Endothelial cell (in vitro differentiated cells): ENCODE measurements around the gene FBLN2. TPM values are rescaled to one million over a fixed set of nuclear protein-coding genes. Genes with fewer than 3 reads are reported as not detected.

Source experiments
- DNase-seq: peaks from one replicate; pipeline ENCODE4 v3.0.0; 2021; ENCODE audit warnings: low spot score
- H3K27ac Mint-ChIP-seq: one replicate; pipeline ENCODE4 v1.8.0; 2021; ENCODE audit warnings: mixed read lengths, inconsistent platforms; ENCODE audit not compliant: unreplicated experiment
- H3K27me3 Mint-ChIP-seq: one replicate; pipeline ENCODE4 v1.8.0; 2021; ENCODE audit warnings: mild to moderate bottlenecking, moderate library complexity, mixed read lengths, inconsistent platforms; ENCODE audit not compliant: unreplicated experiment
- H3K36me3 Mint-ChIP-seq: one replicate; pipeline ENCODE4 v1.8.0; 2021; ENCODE audit warnings: mild to moderate bottlenecking, low read depth, mixed read lengths, inconsistent platforms; ENCODE audit not compliant: unreplicated experiment
- H3K4me1 Mint-ChIP-seq: one replicate; pipeline ENCODE4 v1.8.0; 2021; ENCODE audit warnings: mild to moderate bottlenecking, mixed read lengths, inconsistent platforms; ENCODE audit not compliant: unreplicated experiment
- H3K4me3 Mint-ChIP-seq: one replicate; pipeline ENCODE4 v1.8.0; 2021; ENCODE audit warnings: mild to moderate bottlenecking, mixed read lengths, inconsistent platforms; ENCODE audit not compliant: unreplicated experiment
- H3K9me3 Mint-ChIP-seq: one replicate; pipeline ENCODE4 v1.8.0; 2021; ENCODE audit warnings: mixed read lengths, inconsistent platforms; ENCODE audit not compliant: unreplicated experiment
- CTCF ChIP-seq: fragments of 200-600 bp; sonication (generic); IDR thresholded peaks from one replicate; pipeline ENCODE4 v1.5.0; 2021; ENCODE audit warnings: antibody characterized with exemption; ENCODE audit not compliant: unreplicated experiment
- total RNA-seq: library from RNA; stranded (reverse); fragmentation: NEBNext Ultra II Directional; extraction: Animal tissue kit (Norgen Biotek cat#: 25700); gene quantifications from one replicate; pipeline ENCODE4 v1.2.1, GENCODE V29; 2021; ENCODE audit not compliant: unreplicated experiment

The FBLN2 gene
- total RNA-seq, 1 donor from 2014 or later, result 10.5 TPM

DNA sequence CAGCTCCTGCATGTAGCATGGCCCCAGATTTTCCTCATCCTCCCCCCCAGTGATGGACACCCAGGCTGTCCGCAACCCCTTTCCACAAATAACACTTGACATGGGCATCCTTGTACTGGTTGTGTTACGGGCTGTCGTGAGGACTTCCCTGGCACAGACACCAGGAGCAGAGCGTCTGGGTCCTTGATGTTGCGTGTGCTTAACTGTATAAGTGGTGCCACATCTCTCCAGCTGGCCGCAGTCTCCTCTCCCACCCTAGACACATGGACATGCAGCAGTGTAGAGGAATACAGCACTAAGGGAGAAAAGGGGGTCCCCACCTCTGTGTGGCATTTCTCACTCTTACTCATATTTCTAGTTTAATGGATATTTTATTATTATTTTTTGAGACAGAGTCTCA is 56.6 kb downstream of the FBLN2 start:
- Mint-ChIP-seq H3K9me3 (no peaks in the 10 kb centered on the region), H3K4me3 (no peak overlapping the region), H3K27me3 (peaks cover 5% of the 10 kb centered on the region), H3K36me3 (no peaks in the 10 kb centered on the region), H3K27ac (no peak overlapping the region), H3K4me1 (peaks cover 4% of the 10 kb centered on the region)
- no peak for DNase-seq
- no peak for TF ChIP-seq CTCF

- no peaks in the 10 kb centered on the region for H3K36me3 Mint-ChIP-seq
- H3K4me1 Mint-ChIP-seq, result peaks cover 4% of the 10 kb centered on the region
- peaks cover 3% of the 10 kb centered on the region for H3K27me3 Mint-ChIP-seq
- no peak for DNase-seq
- H3K9me3 Mint-ChIP-seq, result no peaks in the 10 kb centered on the region
- H3K27ac Mint-ChIP-seq, result no peak overlapping the region
- TF ChIP-seq CTCF, result no peak
- H3K4me3 Mint-ChIP-seq, result no peak overlapping the region
Measured at GRCh38 chr3:13607821-13608597, 59.1 kb downstream of the FBLN2 start.

GRCh38 chr3:13608969-13609725 is 60.2 kb downstream of the FBLN2 start:
- Mint-ChIP-seq H3K36me3 (no peaks in the 10 kb centered on the region), H3K4me3 (no peak overlapping the region), H3K9me3 (no peaks in the 10 kb centered on the region), H3K4me1 (peaks cover 4% of the 10 kb centered on the region), H3K27ac (no peak overlapping the region), H3K27me3 (peaks cover 3% of the 10 kb centered on the region)
- no peak for TF ChIP-seq CTCF
- DNase-seq, result no peak

DNA sequence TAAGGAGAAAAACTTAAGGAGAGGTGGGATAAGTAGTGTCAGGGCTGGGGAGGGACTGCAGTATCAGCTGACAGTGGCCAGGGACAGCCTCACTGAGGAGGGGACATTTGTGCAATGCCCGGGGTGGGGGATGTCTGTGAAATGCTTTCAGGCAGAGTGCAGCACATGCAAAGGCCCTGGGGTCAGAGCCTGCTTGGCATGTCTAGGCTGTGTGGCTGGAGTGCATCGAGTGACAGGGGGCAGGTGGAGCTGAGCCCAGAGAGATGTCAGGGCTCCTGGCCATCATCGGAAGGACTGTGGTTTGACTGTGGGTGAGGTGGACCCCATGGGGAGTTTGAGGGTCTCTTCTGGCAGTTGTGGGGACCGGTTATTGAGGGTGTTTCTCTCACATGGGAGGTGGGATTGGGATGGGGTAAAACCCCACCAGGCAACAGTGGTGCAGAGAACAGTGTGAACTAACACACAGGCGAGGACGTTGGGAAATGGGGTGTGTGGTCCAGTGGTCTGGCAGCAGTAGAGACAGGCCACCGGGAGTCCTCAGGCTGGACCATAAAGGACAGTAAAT is 61.2 kb downstream of the FBLN2 start:
- peaks cover 4% of the 10 kb centered on the region for H3K4me1 Mint-ChIP-seq

More for the DNA sequence above, 61.2 kb downstream of the FBLN2 start:
- DNase-seq, result no peak
- Mint-ChIP-seq H3K27ac (no peak overlapping the region), H3K9me3 (peaks cover 6% of the 10 kb centered on the region), H3K27me3 (peaks cover 7% of the 10 kb centered on the region), H3K4me3 (no peak overlapping the region), H3K36me3 (peaks cover 7% of the 10 kb centered on the region)
- no peak for TF ChIP-seq CTCF
